Endothelial cell of umbilical vein (primary cell): Measurements from ENCODE around the gene DPP6.
"Not testable (repeated sequence)": the region's sequence is repeated elsewhere in the genome, so short reads cannot be mapped to it uniquely, and the experiment has no call there.

ENCODE experiments used
- CTCF ChIP-seq, 2 donors: IDR thresholded peaks; 1 replicate in 1 of 2; 2 replicates in 1 of 2; pipeline ENCODE4 v1.5.1; 2011; ENCODE audit warnings: low read length in 2 of 2, mild to moderate bottlenecking in 2 of 2, moderate library complexity in 2 of 2, control low read depth in 1 of 2, inconsistent platforms in 1 of 2, low read depth in 1 of 2; ENCODE audit not compliant: insufficient read depth in 1 of 2; ENCODE audit errors: extremely low read depth in 1 of 2
- EZH2 ChIP-seq: IDR thresholded peaks from 2 replicates; pipeline ENCODE4 v1.6.1; 2012; ENCODE audit warnings: borderline replicate concordance, low read depth, mild to moderate bottlenecking, moderate library complexity, low read length, inconsistent platforms; ENCODE audit not compliant: severe bottlenecking
- JUN ChIP-seq: IDR thresholded peaks from 2 replicates; pipeline ENCODE4 v1.6.1; 2011; ENCODE audit warnings: borderline replicate concordance, low read depth; ENCODE audit not compliant: insufficient read length, insufficient read depth
- MAX ChIP-seq: IDR thresholded peaks from 2 replicates; pipeline ENCODE4 v1.6.1; 2011; ENCODE audit not compliant: insufficient read depth, insufficient read length
- POLR2A ChIP-seq: IDR thresholded peaks from 2 replicates; pipeline ENCODE4 v1.6.1; 2012; ENCODE audit warnings: low read depth, mild to moderate bottlenecking, control low read depth, low read length

GRCh38 chr7:154105063-154105462, 52.9 kb downstream of the DPP6 start:
- TF ChIP-seq CTCF (IDR thresholded peaks at IDR 0.05; ENCODE audit: extremely low read depth in 1 of 2, insufficient read depth in 1 of 2, low read depth in 1 of 2, low read length in 2 of 2); POLR2A; MAX; JUN; EZH2: not testable (repeated sequence)
